GM23338 (cell line): ENCODE results near the gene STRA6. TPM values are rescaled to one million over a fixed set of nuclear protein-coding genes. Genes with fewer than 3 reads are reported as not detected.

Source experiments
- ATAC-seq: fragments of 200-7000 bp; cut with Tn5 transposase; 3 replicates; pipeline ENCODE4 v1.9.1; 2020
- DNase-seq: peaks from one replicate; pipeline ENCODE4 v3.0.0-alpha.2; 2015; ENCODE audit warnings: low spot score
- H2AFZ ChIP-seq: fragments of 200-600 bp; sonication (generic); 2 replicates; pipeline ENCODE4 v1.8.0; 2016; ENCODE audit warnings: antibody characterized with exemption, mild to moderate bottlenecking, moderate library complexity
- H3F3A ChIP-seq: fragments of 200-600 bp; sonication (generic); replicated peaks from 2 replicates; pipeline ENCODE4 v1.8.0; 2017; ENCODE audit warnings: antibody characterized with exemption, mixed run types, low read depth
- H3K27ac ChIP-seq: fragments of 200-600 bp; sonication (generic); 2 replicates; pipeline ENCODE4 v1.6.1; 2016; ENCODE audit warnings: low read depth
- H3K27me3 ChIP-seq: fragments of 200-600 bp; sonication (generic); 2 replicates; pipeline ENCODE4 v1.8.0; 2016; ENCODE audit warnings: mild to moderate bottlenecking, mixed run types, moderate library complexity; ENCODE audit not compliant: insufficient read depth
- H3K36me3 ChIP-seq: fragments of 200-600 bp; sonication (generic); 2 replicates; pipeline ENCODE4 v1.8.0; 2016; ENCODE audit warnings: mild to moderate bottlenecking; ENCODE audit not compliant: insufficient read depth
- H3K4me1 ChIP-seq: fragments of 200-600 bp; sonication (generic); 2 replicates; pipeline ENCODE4 v1.8.0; 2016; ENCODE audit warnings: mild to moderate bottlenecking, moderate library complexity; ENCODE audit not compliant: insufficient read depth
- H3K4me2 ChIP-seq: fragments of 200-600 bp; sonication (generic); 2 replicates; pipeline ENCODE4 v1.7.1; 2017; ENCODE audit warnings: mixed run types
- H3K4me3 ChIP-seq: fragments of 200-600 bp; sonication (generic); 2 replicates; pipeline ENCODE4 v1.6.1; 2016; ENCODE audit warnings: mixed run types
- H3K79me2 ChIP-seq: fragments of 200-600 bp; sonication (generic); replicated peaks from 2 replicates; pipeline ENCODE4 v1.8.0; 2017; ENCODE audit warnings: mild to moderate bottlenecking; ENCODE audit not compliant: insufficient read depth
- H3K9me2 ChIP-seq: fragments of 200-600 bp; sonication (generic); 2 replicates; pipeline ENCODE4 v1.8.0; 2017; ENCODE audit not compliant: insufficient read depth
- H4K20me1 ChIP-seq: fragments of 200-600 bp; sonication (generic); replicated peaks from 2 replicates; pipeline ENCODE4 v1.8.0; 2017; ENCODE audit warnings: mild to moderate bottlenecking; ENCODE audit not compliant: insufficient read depth
- H3K27ac Mint-ChIP-seq: 2 replicates; pipeline ENCODE4 v1.8.0; 2020; ENCODE audit warnings: inconsistent platforms, mild to moderate bottlenecking, moderate library complexity, mixed read lengths
- H3K27me3 Mint-ChIP-seq: 3 replicates; pipeline ENCODE4 v1.8.0; 2022; ENCODE audit warnings: low read depth, mild to moderate bottlenecking, moderate library complexity, mixed read lengths, inconsistent platforms; ENCODE audit not compliant: insufficient read depth, poor library complexity
- H3K36me3 Mint-ChIP-seq: 3 replicates; pipeline ENCODE4 v1.8.0; 2021; ENCODE audit warnings: low read depth, mild to moderate bottlenecking, inconsistent platforms, moderate library complexity, mixed read lengths
- H3K4me1 Mint-ChIP-seq: 3 replicates; pipeline ENCODE4 v1.8.0; 2020; ENCODE audit warnings: mild to moderate bottlenecking, inconsistent platforms, mixed read lengths
- H3K4me3 Mint-ChIP-seq: 3 replicates; pipeline ENCODE4 v1.8.0; 2021; ENCODE audit warnings: moderate library complexity, mild to moderate bottlenecking, inconsistent platforms, mixed read lengths
- H3K9me3 Mint-ChIP-seq: 3 replicates; pipeline ENCODE4 v1.8.0; 2020; ENCODE audit warnings: moderate library complexity, mild to moderate bottlenecking, inconsistent platforms, mixed read lengths
- CREB1 ChIP-seq: fragments of 250-450 bp; sonication (Bioruptor Pico); IDR thresholded peaks from 2 replicates; pipeline ENCODE4 v1.5.0; 2020; ENCODE audit warnings: low read depth, mild to moderate bottlenecking, moderate library complexity
- CTCF ChIP-seq, 2 experiments: fragments of 200-600 bp in 1 of 2; sonication (generic) in 1 of 2; conservative IDR thresholded peaks; 2 replicates each; pipeline versions ENCODE4 v1.5.1 to v1.6.1; 2016 to 2017; ENCODE audit warnings: antibody characterized with exemption in 2 of 2, low read depth in 2 of 2, mild to moderate bottlenecking in 2 of 2, moderate library complexity in 1 of 2
- EZH2phosphoT487 ChIP-seq: fragments of 200-600 bp; sonication (generic); IDR thresholded peaks from one replicate; pipeline ENCODE4 v1.8.1; 2018; ENCODE audit warnings: antibody characterized with exemption; ENCODE audit not compliant: unreplicated experiment
- JUNB ChIP-seq: IDR thresholded peaks from one replicate; pipeline ENCODE4 v1.6.1; 2016; ENCODE audit warnings: antibody characterized with exemption; ENCODE audit not compliant: unreplicated experiment
- POLR2AphosphoS5 ChIP-seq: IDR thresholded peaks from 2 replicates; pipeline ENCODE4 v1.6.1; 2016; ENCODE audit warnings: antibody characterized with exemption, low read depth
- REST ChIP-seq: IDR thresholded peaks from one replicate; pipeline ENCODE4 v1.6.1; 2018; ENCODE audit warnings: antibody characterized with exemption; ENCODE audit not compliant: unreplicated experiment
- STAT1 ChIP-seq: IDR thresholded peaks from one replicate; pipeline ENCODE4 v1.6.1; 2016; ENCODE audit warnings: antibody characterized with exemption; ENCODE audit not compliant: unreplicated experiment
- ZNF114 ChIP-seq: fragments of 250-450 bp; sonication (Bioruptor Pico); IDR thresholded peaks from 2 replicates; pipeline ENCODE4 v1.5.0; 2020; ENCODE audit warnings: mild to moderate bottlenecking, moderate library complexity
- ZNF331 ChIP-seq: fragments of 250-450 bp; sonication (Bioruptor Pico); IDR thresholded peaks from 2 replicates; pipeline ENCODE4 v1.5.0; 2020; ENCODE audit warnings: low read depth, mild to moderate bottlenecking, moderate library complexity
- long read RNA-seq: library from polyadenylated mRNA; unstranded; transcript quantifications from one replicate; pipeline ENCODE4 v2.0.0, GENCODE V29; 2020; ENCODE audit not compliant: unreplicated experiment
- polyA plus RNA-seq: library from polyadenylated mRNA; unstranded; fragments of >200 nt; fragmentation: Nextera tagmentation; extraction: Ambion mirVana; gene quantifications from 2 replicates; pipeline ENCODE4 v1.2.1, GENCODE V29; 2016
- total RNA-seq: library from RNA; depleted of rRNA; stranded (reverse); fragments of >200 nt; shearing (Covaris generic); gene quantifications from 2 replicates; pipeline ENCODE4 v1.2.3, GENCODE V29; 2014; rRNA removed

STRA6 gene
- 9.9 and 14.1 TPM in 2 replicates for total RNA-seq
- 8.2 TPM in 2 replicates for polyA plus RNA-seq
- long read RNA-seq, partial matches to known transcripts, result 3 of 8 reads
- long read RNA-seq, other reads (novel, unspliced or antisense), result 5 of 8 reads

- Histone ChIP-seq H3K4me2 (peak within 1 kb of the TSS; percentile 94), H3K79me2 (no peaks in the 10 kb centered on the region), H3K36me3 (no peaks in the 10 kb centered on the region), H3K9me2 (no peaks in the 10 kb centered on the region), H3F3A (peaks cover 7% of the 10 kb centered on the region; the same call in 1 of the 2 replicates), H3K27ac (peak within 1 kb of the TSS; percentile 81; the same call in 1 of the 2 replicates), H4K20me1 (no peaks in the 10 kb centered on the region), H3K4me3 (peak within 1 kb of the TSS; percentile 55), H2AFZ (peak within 1 kb of the TSS; percentile 78), H3K27me3 (peaks cover 32% of the 10 kb centered on the region), H3K4me1 (peaks cover 43% of the 10 kb centered on the region)
- peaks cover 7% of the 10 kb centered on the region; the same call in 2 of the 3 replicates for H3K36me3 Mint-ChIP-seq
- no peaks in the 10 kb centered on the region; the same call in 2 of the 3 replicates for H3K9me3 Mint-ChIP-seq
- peak; percentile 88 for ATAC-seq
- DNase-seq, result peak; percentile 95
- H3K27ac Mint-ChIP-seq, result peak within 1 kb of the TSS; percentile 86
- peaks cover 27% of the 10 kb centered on the region for H3K27me3 Mint-ChIP-seq
- H3K4me1 Mint-ChIP-seq, result peaks cover 70% of the 10 kb centered on the region
- peak; percentile 27 to 64; a peak in 3 of 4 replicates for TF ChIP-seq CTCF (conservative IDR thresholded peaks at IDR 0.05; ENCODE audit: low read depth in 2 of 2)
- TF ChIP-seq STAT1, result no peak
- peak; percentile 37 for TF ChIP-seq CREB1 (CRISPR knock-in tag)
- peak; percentile 80 for TF ChIP-seq POLR2AphosphoS5
- peak within 1 kb of the TSS; percentile 82 for H3K4me3 Mint-ChIP-seq
Observed at GRCh38 chr15:74202452-74203401, at the start of gene STRA6. STRA6 (minus strand) TSS chr15:74202787; CDS start chr15:74202267, 520 bp downstream.

DNA sequence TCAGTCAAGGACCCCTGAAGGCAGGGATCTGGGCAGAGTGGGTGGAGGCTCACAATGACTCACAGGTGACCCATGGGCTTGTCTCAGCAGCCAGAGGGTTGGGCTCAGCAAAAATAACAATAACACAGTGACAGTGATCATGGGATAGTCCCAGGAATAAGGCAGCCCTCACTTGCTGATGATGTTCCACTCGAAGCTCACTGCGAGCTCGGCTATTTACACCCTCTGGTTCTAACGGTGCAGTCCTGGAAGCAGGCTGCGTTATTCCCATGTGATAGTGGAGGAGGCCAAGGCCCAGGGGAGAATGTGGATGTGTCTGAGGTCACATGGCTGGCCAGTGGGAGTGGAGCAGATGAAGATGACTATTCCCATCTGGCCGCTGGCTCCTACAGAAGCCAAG, 49.7 kb upstream of the STRA6 start:
- Histone ChIP-seq H3K4me1 (0 out of 2 replicates have a peak, but pooled peaks cover 4% of the 10 kb centered on the region), H3K79me2 (no peaks in the 10 kb centered on the region), H3K4me3 (no peak overlapping the region), H3K27ac (no peak overlapping the region), H4K20me1 (no peaks in the 10 kb centered on the region), H3K4me2 (no peak overlapping the region), H3K9me2 (no peaks in the 10 kb centered on the region), H2AFZ (no peak overlapping the region), H3F3A (no peaks in the 10 kb centered on the region), H3K36me3 (no peaks in the 10 kb centered on the region), H3K27me3 (no peaks in the 10 kb centered on the region)
- Mint-ChIP-seq H3K36me3 (no peaks in the 10 kb centered on the region), H3K27ac (no peak overlapping the region), H3K4me1 (peaks cover 11% of the 10 kb centered on the region), H3K27me3 (peaks cover 18% of the 10 kb centered on the region), H3K9me3 (no peaks in the 10 kb centered on the region), H3K4me3 (no peak overlapping the region)
- no peak for DNase-seq
- ATAC-seq, result no peak
- TF ChIP-seq STAT1 (no peak), ZNF114 (CRISPR knock-in tag) (no peak), REST (no peak), CREB1 (CRISPR knock-in tag) (no peak), JUNB (no peak), ZNF331 (no peak), EZH2phosphoT487 (no peak)
